Ecto neural progenitor cell (in vitro differentiated cells): ENCODE measurements around the gene TRIM7.

Experiments
- DNase-seq: peaks from one replicate; pipeline ENCODE4 v3.0.0-alpha.2; 2018; ENCODE audit warnings: low spot score

Gene TRIM7

GRCh38 chr5:181171782-181172181, 33.2 kb downstream of the TRIM7 start:
- DNase-seq = no peak

- no peak for DNase-seq
Measured at GRCh38 chr5:181170996-181171395, 34.0 kb downstream of the TRIM7 start.

GRCh38 chr5:181170237-181170825, 34.7 kb downstream of the TRIM7 start:
- no peak for DNase-seq

GRCh38 chr5:181169459-181170236, 35.3 kb downstream of the TRIM7 start:
- DNase-seq = peak; percentile 86

- DNase-seq = no peak
Measured at GRCh38 chr5:181168595-181169118, 36.3 kb downstream of the TRIM7 start.

GRCh38 chr5:181167814-181168488, 37.0 kb downstream of the TRIM7 start:
- peak; percentile 84 for DNase-seq

GRCh38 chr5:181166812-181167733, 37.9 kb downstream of the TRIM7 start:
- no peak for DNase-seq

- DNase-seq = no peak
Measured at GRCh38 chr5:181164076-181164952, 40.7 kb downstream of the TRIM7 start.

- no peak for DNase-seq
Measured at GRCh38 chr5:181163487-181164075, 41.4 kb downstream of the TRIM7 start.

- no peak for DNase-seq
Measured at GRCh38 chr5:181161534-181162175, 43.3 kb downstream of the TRIM7 start.

- DNase-seq = peak; percentile 67
Measured at GRCh38 chr5:181160755-181161533, 44.1 kb downstream of the TRIM7 start.

GRCh38 chr5:181160152-181160754, 44.7 kb downstream of the TRIM7 start:
- DNase-seq = peak; percentile 63

GRCh38 chr5:181159286-181160151, 45.5 kb downstream of the TRIM7 start:
- DNase-seq = peak; percentile 89

GRCh38 chr5:181158869-181159268, 46.1 kb downstream of the TRIM7 start:
- no peak for DNase-seq

- DNase-seq = no peak
Measured at GRCh38 chr5:181156758-181157157, 48.2 kb downstream of the TRIM7 start.

- no peak for DNase-seq
Measured at GRCh38 chr5:181153814-181154213, 51.2 kb downstream of the TRIM7 start.

- no peak for DNase-seq
Measured at GRCh38 chr5:181152406-181152805, 52.6 kb downstream of the TRIM7 start.

- no peak for DNase-seq
Measured at GRCh38 chr5:181151146-181151545, 53.9 kb downstream of the TRIM7 start.
